Pulmonary artery endothelial cell (primary cell): ENCODE data around the gene ITPK1. TPM values are rescaled to one million over a fixed set of nuclear protein-coding genes. Genes with fewer than 3 reads are reported as not detected.
"Not testable (repeated sequence)": the region's sequence is repeated elsewhere in the genome, so short reads cannot be mapped to it uniquely, and the experiment has no call there.

Experiments used
- DNase-seq: peaks from one replicate; pipeline ENCODE4 v3.0.0-alpha.2; 2011; ENCODE audit warnings: low read depth, low spot score
- total RNA-seq: library from RNA; depleted of rRNA; stranded (reverse); fragments of >200 nt; gene quantifications from 2 replicates; pipeline ENCODE4 v1.2.3, GENCODE V29; 2014

ITPK1 gene
- total RNA-seq, 1 donor from 2014 or later: 28.1 TPM

GRCh38 chr14:93105856-93106255 is 9.9 kb downstream of the ITPK1 start:
- DNase-seq: not testable (repeated sequence)

GRCh38 chr14:93105362-93105761 is 10.4 kb downstream of the ITPK1 start:
- DNase-seq: no peak

- DNase-seq: no peak
These were observed 10.8 kb downstream of the ITPK1 start for GRCh38 chr14:93104961-93105360.

GRCh38 chr14:93103392-93104080 is 12.2 kb downstream of the ITPK1 start:
- no peak for DNase-seq

- DNase-seq: no peak
These were observed 13.6 kb downstream of the ITPK1 start for GRCh38 chr14:93102141-93102540.

GRCh38 chr14:93101181-93101580 is 14.5 kb downstream of the ITPK1 start:
- DNase-seq: no peak

GRCh38 chr14:93100570-93100969 is 15.2 kb downstream of the ITPK1 start:
- DNase-seq: no peak

GRCh38 chr14:93100100-93100499 is 15.6 kb downstream of the ITPK1 start:
- no peak for DNase-seq

- DNase-seq: no peak
These were observed 16.1 kb downstream of the ITPK1 start for GRCh38 chr14:93099643-93100042.

- no peak for DNase-seq
These were observed 16.5 kb downstream of the ITPK1 start for GRCh38 chr14:93099196-93099595.

GRCh38 chr14:93096691-93097322 is 18.9 kb downstream of the ITPK1 start:
- no peak for DNase-seq

GRCh38 chr14:93095742-93096510 is 19.8 kb downstream of the ITPK1 start:
- DNase-seq: no peak

- no peak for DNase-seq
These were observed 21.4 kb downstream of the ITPK1 start for GRCh38 chr14:93094121-93094918.

- DNase-seq: no peak
These were observed 22.8 kb downstream of the ITPK1 start for GRCh38 chr14:93092606-93093556.

GRCh38 chr14:93091666-93092065 is 24.1 kb downstream of the ITPK1 start:
- DNase-seq: no peak

- DNase-seq: no peak
These were observed 24.7 kb downstream of the ITPK1 start for GRCh38 chr14:93090826-93091555.

- no peak for DNase-seq
These were observed 26.0 kb downstream of the ITPK1 start for GRCh38 chr14:93089521-93090269.

GRCh38 chr14:93086441-93087055 is 29.2 kb downstream of the ITPK1 start:
- no peak for DNase-seq

GRCh38 chr14:93085911-93086310 is 29.8 kb downstream of the ITPK1 start:
- no peak for DNase-seq
